ENCODE data around the gene GORASP1. TPM values are rescaled to one million over a fixed set of nuclear protein-coding genes. Genes with fewer than 3 reads are reported as not detected.

The GORASP1 gene
- total and polyA plus RNA-seq, 2 of the 13 experiments (the other 11 are each of a cell fraction or from before 2014, with no cell fraction given): 36.4 to 39.8 TPM

GRCh38 chr3:39051649-39052561 lies 55.5 kb downstream of the GORASP1 start, which contains the start of the genes SCN11A and WDR48 (continued):
- TF ChIP-seq KIAA2018 (CRISPR knock-in tag; IDR thresholded peaks at IDR 0.05; ENCODE audit: borderline replicate concordance): no peak
- TF ChIP-seq SAP130 (CRISPR knock-in tag; IDR thresholded peaks at IDR 0.05; ENCODE audit: low read depth): peak; percentile 95
- no peak for TF ChIP-seq CEBPB (IDR thresholded peaks at IDR 0.05; ENCODE audit: borderline replicate concordance, low read depth, low read length)
- TF ChIP-seq, protein P1, sequence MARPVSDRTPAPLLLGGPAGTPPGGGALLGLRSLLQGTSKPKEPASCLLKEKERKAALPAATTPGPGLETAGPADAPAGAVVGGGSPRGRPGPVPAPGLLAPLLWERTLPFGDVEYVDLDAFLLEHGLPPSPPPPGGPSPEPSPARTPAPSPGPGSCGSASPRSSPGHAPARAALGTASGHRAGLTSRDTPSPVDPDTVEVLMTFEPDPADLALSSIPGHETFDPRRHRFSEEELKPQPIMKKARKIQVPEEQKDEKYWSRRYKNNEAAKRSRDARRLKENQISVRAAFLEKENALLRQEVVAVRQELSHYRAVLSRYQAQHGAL (CRISPR knock-in tag; IDR thresholded peaks at IDR 0.05; ENCODE audit: not compliant biosample characterization): peak; percentile 6
- TF ChIP-seq, protein P2, sequence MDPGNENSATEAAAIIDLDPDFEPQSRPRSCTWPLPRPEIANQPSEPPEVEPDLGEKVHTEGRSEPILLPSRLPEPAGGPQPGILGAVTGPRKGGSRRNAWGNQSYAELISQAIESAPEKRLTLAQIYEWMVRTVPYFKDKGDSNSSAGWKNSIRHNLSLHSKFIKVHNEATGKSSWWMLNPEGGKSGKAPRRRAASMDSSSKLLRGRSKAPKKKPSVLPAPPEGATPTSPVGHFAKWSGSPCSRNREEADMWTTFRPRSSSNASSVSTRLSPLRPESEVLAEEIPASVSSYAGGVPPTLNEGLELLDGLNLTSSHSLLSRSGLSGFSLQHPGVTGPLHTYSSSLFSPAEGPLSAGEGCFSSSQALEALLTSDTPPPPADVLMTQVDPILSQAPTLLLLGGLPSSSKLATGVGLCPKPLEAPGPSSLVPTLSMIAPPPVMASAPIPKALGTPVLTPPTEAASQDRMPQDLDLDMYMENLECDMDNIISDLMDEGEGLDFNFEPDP (CRISPR knock-in tag; conservative IDR thresholded peaks at IDR 0.05): no peak
- no peak for TF ChIP-seq FOSL1 (CRISPR knock-in tag; IDR thresholded peaks at IDR 0.05; ENCODE audit: borderline replicate concordance)
- TF ChIP-seq KDM1A (CRISPR knock-in tag; IDR thresholded peaks at IDR 0.05): peak; percentile 62; the same call in 1 of the 2 replicates
- TF ChIP-seq MIER3 (CRISPR knock-in tag; IDR thresholded peaks at IDR 0.05; ENCODE audit: borderline replicate concordance): peak; percentile 54; the same call in 1 of the 2 replicates
- TF ChIP-seq ZNF572 (CRISPR knock-in tag; IDR thresholded peaks at IDR 0.05): peak; percentile 94
- peak; percentile 68; the same call in 1 of the 2 replicates for TF ChIP-seq GZF1 (CRISPR knock-in tag; IDR thresholded peaks at IDR 0.05)
- no peak for TF ChIP-seq ZSCAN22 (CRISPR knock-in tag; IDR thresholded peaks at IDR 0.05)
- TF ChIP-seq ZNF160 (CRISPR knock-in tag; IDR thresholded peaks at IDR 0.05): 0 out of 2 replicates have a peak, but pooled peaks have one; percentile 62
- TF ChIP-seq, protein P3, sequence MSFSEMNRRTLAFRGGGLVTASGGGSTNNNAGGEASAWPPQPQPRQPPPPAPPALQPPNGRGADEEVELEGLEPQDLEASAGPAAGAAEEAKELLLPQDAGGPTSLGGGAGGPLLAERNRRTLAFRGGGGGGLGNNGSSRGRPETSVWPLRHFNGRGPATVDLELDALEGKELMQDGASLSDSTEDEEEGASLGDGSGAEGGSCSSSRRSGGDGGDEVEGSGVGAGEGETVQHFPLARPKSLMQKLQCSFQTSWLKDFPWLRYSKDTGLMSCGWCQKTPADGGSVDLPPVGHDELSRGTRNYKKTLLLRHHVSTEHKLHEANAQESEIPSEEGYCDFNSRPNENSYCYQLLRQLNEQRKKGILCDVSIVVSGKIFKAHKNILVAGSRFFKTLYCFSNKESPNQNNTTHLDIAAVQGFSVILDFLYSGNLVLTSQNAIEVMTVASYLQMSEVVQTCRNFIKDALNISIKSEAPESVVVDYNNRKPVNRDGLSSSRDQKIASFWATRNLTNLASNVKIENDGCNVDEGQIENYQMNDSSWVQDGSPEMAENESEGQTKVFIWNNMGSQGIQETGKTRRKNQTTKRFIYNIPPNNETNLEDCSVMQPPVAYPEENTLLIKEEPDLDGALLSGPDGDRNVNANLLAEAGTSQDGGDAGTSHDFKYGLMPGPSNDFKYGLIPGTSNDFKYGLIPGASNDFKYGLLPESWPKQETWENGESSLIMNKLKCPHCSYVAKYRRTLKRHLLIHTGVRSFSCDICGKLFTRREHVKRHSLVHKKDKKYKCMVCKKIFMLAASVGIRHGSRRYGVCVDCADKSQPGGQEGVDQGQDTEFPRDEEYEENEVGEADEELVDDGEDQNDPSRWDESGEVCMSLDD (CRISPR knock-in tag; IDR thresholded peaks at IDR 0.05; ENCODE audit: borderline replicate concordance): no peak
- TF ChIP-seq TCF7L2 (IDR thresholded peaks at IDR 0.05; ENCODE audit: low read depth, low read length): no peak
- no peak; the same call in 1 of the 2 replicates for TF ChIP-seq SMARCC2 (IDR thresholded peaks at IDR 0.05)
